ENCODE measurements around the gene PCBP3. TPM values are rescaled to one million over a fixed set of nuclear protein-coding genes. Genes with fewer than 3 reads are reported as not detected.

PCBP3 gene
- total and polyA plus RNA-seq, 2 of the 8 experiments (the other 6 are each of a cell fraction or from before 2014, with no cell fraction given), result 3.5 to 6.3 TPM

GRCh38 chr21:45740491-45741357 is 97.2 kb downstream of the PCBP3 start:
- Histone ChIP-seq H2BK20ac (ENCODE audit: low read length) (no peak overlapping the region), H2AK5ac (ENCODE audit: low read depth, low read length) (peak overlapping the region; percentile 78), H2BK15ac (ENCODE audit: low read length) (no peak overlapping the region), H2AFZ (ENCODE audit: low read length) (no peak overlapping the region), H3K9me3 (ENCODE audit: insufficient read depth in 2 of 2, low read depth in 1 of 2, low read length in 1 of 2) (peaks cover 1 to 3% of the 10 kb centered on the region in 2 experiments; a peak in 1 of 4 replicates), H3K36me3 (ENCODE audit: control insufficient read depth in 2 of 4, insufficient read depth in 4 of 4, low read length in 3 of 4) (no peaks in the 10 kb centered on the region; a peak in 2 of 8 replicates), H3K23me2 (ENCODE audit: low read depth, low read length) (peaks cover 4% of the 10 kb centered on the region; the same call in 1 of the 2 replicates), H3K9ac (replicated peaks in 1 of 4; ENCODE audit: extremely low read depth in 1 of 4, low read depth in 3 of 4, low read length in 3 of 4) (no peak overlapping the region; a peak in 2 of 7 replicates), H2BK5ac (ENCODE audit: low read depth, low read length) (0 out of 2 replicates have a peak overlapping the region, but pooled peaks have one; percentile 18), H4K20me1 (replicated peaks in 1 of 2; ENCODE audit: control insufficient read depth in 1 of 2, insufficient read depth in 2 of 2, low read length in 2 of 2) (peaks cover 0 to 4% of the 10 kb centered on the region in 2 experiments), H3K4me1 (replicated peaks in 1 of 4; ENCODE audit: control insufficient read depth in 3 of 4, insufficient read depth in 4 of 4, low read length in 3 of 4) (no peaks in the 10 kb centered on the region; a peak in 1 of 7 replicates), H3K4me3 (ENCODE audit: extremely low read depth in 1 of 4, insufficient read depth in 2 of 4, low read depth in 3 of 4, low read length in 4 of 4) (no peak overlapping the region), H3K18ac (ENCODE audit: extremely low read depth, low read length) (no peak overlapping the region), H3K27me3 (replicated peaks in 1 of 4; ENCODE audit: control insufficient read depth in 3 of 4, extremely low read depth in 1 of 4, insufficient read depth in 3 of 4, low read length in 3 of 4) (no peaks in the 10 kb centered on the region; a peak in 1 of 7 replicates), H4K5ac (ENCODE audit: insufficient read length, low read depth, low read length) (no peak overlapping the region), H3K27ac (ENCODE audit: low read depth, low read length) (no peak overlapping the region; the same call in 1 of the 2 replicates), H3K79me1 (ENCODE audit: low read depth, low read length) (no peaks in the 10 kb centered on the region), H4K91ac (replicated peaks; ENCODE audit: insufficient read length, low read length) (no peak overlapping the region), H3K14ac (ENCODE audit: insufficient read length) (no peak overlapping the region), H2BK12ac (ENCODE audit: low read depth, low read length) (0 out of 2 replicates have a peak overlapping the region, but pooled peaks have one; percentile 44), H2BK120ac (replicated peaks; ENCODE audit: low read depth, low read length) (no peak overlapping the region), H3K23ac (ENCODE audit: insufficient read length) (peak overlapping the region; percentile 85), H3K4me2 (ENCODE audit: insufficient read depth in 1 of 2, low read depth in 2 of 2, low read length in 2 of 2) (no peak overlapping the region), H4K8ac (ENCODE audit: extremely low read depth, insufficient read depth, low read length) (no peak overlapping the region; the same call in 1 of the 2 replicates), H3K4ac (replicated peaks; ENCODE audit: insufficient read length, low read depth, low read length) (no peak overlapping the region), H3K56ac (replicated peaks; ENCODE audit: insufficient read length, low read depth, low read length) (no peak overlapping the region), H3K79me2 (ENCODE audit: control insufficient read depth in 1 of 2, insufficient read depth in 2 of 2, low read length in 2 of 2) (no peaks in the 10 kb centered on the region)
- ChIA-PET CTCF (ENCODE audit: partially characterized antibody) (interaction anchor here (0.7 to 1.6 kb wide), 7 partner anchors 8 to 107 kb away, joined by 3 to 5 read pairs (median 4); no protein-coding TSS in a partner anchor), POLR2A (ENCODE audit: partially characterized antibody) (no interaction called here)
- FAIRE-seq (no peak), DNase-seq (ENCODE audit: low read depth in 1 of 2, low spot score in 2 of 2) (peak in 1 of 2 experiments; percentile 44)
- 87% methylated on average over 12 of the region's 14 CpGs; no CpG with 5 or more reads in 1 of the 2 experiments for WGBS, 2 experiments (ENCODE audit: extremely low coverage in 1 of 2, insufficient coverage in 1 of 2, insufficient read length in 1 of 2, insufficient replicate concordance in 2 of 2, low coverage in 1 of 2, low lambda C conversion rate in 2 of 2, missing lambda C conversion rate in 1 of 2)
- no peak for TF ChIP-seq USF2 (IDR thresholded peaks at IDR 0.05; ENCODE audit: low read length)
- 0 out of 4 replicates have a peak, but pooled peaks of 1 of the 2 experiments have one; percentile 6 for TF ChIP-seq RAD21 (IDR thresholded peaks at IDR 0.05 in 1 of 2, conservative IDR thresholded peaks at IDR 0.05 in 1 of 2; ENCODE audit: low read depth in 2 of 2, low read length in 2 of 2)
- peak; percentile 1 to 33 (median 15); a peak in 2 of 4 replicates for TF ChIP-seq CTCF (IDR thresholded peaks at IDR 0.05; ENCODE audit: control extremely low read depth in 1 of 3, insufficient read depth in 1 of 3, low read depth in 1 of 3, low read length in 3 of 3)
